Effector memory CD4-positive, alpha-beta T cell (primary cell): ENCODE measurements around the gene STAT1.

ENCODE experiments used
- DNase-seq, 3 donors: peaks; one replicate each; pipeline ENCODE4 v3.0.0-alpha.2; 2020
- H3K27ac ChIP-seq: 2 replicates; pipeline ENCODE4 v1.7.0; 2013; ENCODE audit warnings: mild to moderate bottlenecking, low read length, moderate library complexity; ENCODE audit not compliant: insufficient read depth, poor library complexity, severe bottlenecking
- H3K27me3 ChIP-seq: replicated peaks from 2 replicates; pipeline ENCODE4 v1.7.0; 2013; ENCODE audit warnings: mild to moderate bottlenecking, low read length; ENCODE audit not compliant: insufficient read depth, control insufficient read depth, poor library complexity, severe bottlenecking
- H3K36me3 ChIP-seq: 2 replicates; pipeline ENCODE4 v1.7.0; 2013; ENCODE audit warnings: mild to moderate bottlenecking, low read length, moderate library complexity; ENCODE audit not compliant: control insufficient read depth, insufficient read depth
- H3K4me1 ChIP-seq: 2 replicates; pipeline ENCODE4 v1.7.0; 2013; ENCODE audit warnings: low read length, mild to moderate bottlenecking; ENCODE audit not compliant: control insufficient read depth, insufficient read depth, poor library complexity, severe bottlenecking
- H3K4me3 ChIP-seq: 2 replicates; pipeline ENCODE4 v1.7.0; 2013; ENCODE audit warnings: low read length, low read depth, mild to moderate bottlenecking; ENCODE audit not compliant: insufficient read depth, poor library complexity, severe bottlenecking
- H3K9me3 ChIP-seq: 2 replicates; pipeline ENCODE4 v1.7.0; 2013; ENCODE audit warnings: mild to moderate bottlenecking, low read length, moderate library complexity; ENCODE audit not compliant: control insufficient read depth

Gene STAT1

GRCh38 chr2:191009541-191010374 lies 4.2 kb downstream of the STAT1 start:
- H3K9me3 ChIP-seq = no peaks in the 10 kb centered on the region
- DNase-seq = no peak
- peaks cover 36% of the 10 kb centered on the region for H3K4me1 ChIP-seq
- H3K4me3 ChIP-seq = no peak overlapping the region
- H3K36me3 ChIP-seq = peaks cover 49% of the 10 kb centered on the region
- no peak overlapping the region for H3K27ac ChIP-seq
- no peaks in the 10 kb centered on the region for H3K27me3 ChIP-seq

- Histone ChIP-seq H3K4me3 (no peak overlapping the region), H3K9me3 (no peaks in the 10 kb centered on the region), H3K4me1 (peaks cover 31% of the 10 kb centered on the region), H3K27ac (no peak overlapping the region), H3K27me3 (no peaks in the 10 kb centered on the region), H3K36me3 (peaks cover 64% of the 10 kb centered on the region)
- DNase-seq = no peak
Measured at GRCh38 chr2:191008286-191008685, 5.7 kb downstream of the STAT1 start.

GRCh38 chr2:191006997-191007783 lies 6.8 kb downstream of the STAT1 start:
- Histone ChIP-seq H3K36me3 (peaks cover 75% of the 10 kb centered on the region), H3K4me1 (peaks cover 24% of the 10 kb centered on the region)

GRCh38 chr2:191006297-191006696 lies 7.7 kb downstream of the STAT1 start:
- H3K4me3 ChIP-seq = no peak overlapping the region
- peak overlapping the region; percentile 21 for H3K27ac ChIP-seq
- no peaks in the 10 kb centered on the region for H3K27me3 ChIP-seq
- H3K4me1 ChIP-seq = peaks cover 24% of the 10 kb centered on the region
- H3K36me3 ChIP-seq = peaks cover 82% of the 10 kb centered on the region
- H3K9me3 ChIP-seq = no peaks in the 10 kb centered on the region
- no peak for DNase-seq

More at GRCh38 chr2:191006997-191007783, 6.8 kb downstream of the STAT1 start:
- H3K9me3 ChIP-seq = no peaks in the 10 kb centered on the region
- no peak for DNase-seq
- H3K4me3 ChIP-seq = no peak overlapping the region
- no peak overlapping the region for H3K27ac ChIP-seq
- H3K27me3 ChIP-seq = no peaks in the 10 kb centered on the region

GRCh38 chr2:191003405-191004309 lies 10.3 kb downstream of the STAT1 start:
- Histone ChIP-seq H3K9me3 (no peaks in the 10 kb centered on the region), H3K27me3 (no peaks in the 10 kb centered on the region), H3K27ac (peak overlapping the region; percentile 21), H3K4me1 (peaks cover 11% of the 10 kb centered on the region), H3K36me3 (peaks cover 95% of the 10 kb centered on the region), H3K4me3 (no peak overlapping the region)
- DNase-seq = no peak

- Histone ChIP-seq H3K4me1 (peaks cover 6% of the 10 kb centered on the region), H3K4me3 (no peak overlapping the region), H3K9me3 (no peaks in the 10 kb centered on the region), H3K36me3 (peaks cover 96% of the 10 kb centered on the region), H3K27ac (no peak overlapping the region), H3K27me3 (no peaks in the 10 kb centered on the region)
- no peak for DNase-seq
Measured at GRCh38 chr2:191001624-191002023, 12.3 kb downstream of the STAT1 start.

- H3K9me3 ChIP-seq = no peaks in the 10 kb centered on the region
- H3K27ac ChIP-seq = no peak overlapping the region
- H3K4me3 ChIP-seq = no peak overlapping the region
- H3K36me3 ChIP-seq = peaks cover 96% of the 10 kb centered on the region
- no peak for DNase-seq
- H3K4me1 ChIP-seq = peaks cover 5% of the 10 kb centered on the region
- H3K27me3 ChIP-seq = no peaks in the 10 kb centered on the region
Measured at GRCh38 chr2:191001032-191001431, 12.9 kb downstream of the STAT1 start.

- Histone ChIP-seq H3K27ac (no peak overlapping the region), H3K36me3 (peaks cover 96% of the 10 kb centered on the region), H3K4me3 (no peak overlapping the region), H3K4me1 (no peaks in the 10 kb centered on the region), H3K27me3 (no peaks in the 10 kb centered on the region), H3K9me3 (no peaks in the 10 kb centered on the region)
- DNase-seq = no peak
Measured at GRCh38 chr2:190999949-191000665, 13.9 kb downstream of the STAT1 start.

- H3K4me3 ChIP-seq = no peak overlapping the region
- no peak for DNase-seq
- no peaks in the 10 kb centered on the region for H3K27me3 ChIP-seq
- H3K36me3 ChIP-seq = peaks cover 94% of the 10 kb centered on the region
- no peaks in the 10 kb centered on the region for H3K9me3 ChIP-seq
- H3K4me1 ChIP-seq = no peaks in the 10 kb centered on the region
- no peak overlapping the region for H3K27ac ChIP-seq
Measured at GRCh38 chr2:190999058-190999457, 14.9 kb downstream of the STAT1 start.
